A549 treated with ZK216348 at 1 μM for 4 hours (cell line): ENCODE results near the gene GFRA3. TPM values are rescaled to one million over a fixed set of nuclear protein-coding genes. Genes with fewer than 3 reads are reported as not detected.

Experiments used
- total RNA-seq: library from RNA; stranded (reverse); fragments of 200-300 nt; extraction: Qiagen RNA extraction; gene quantifications from 5 replicates; pipeline ENCODE4 v1.2.3, GENCODE V29; 2022; ENCODE audit warnings: low read depth

Gene GFRA3
- total RNA-seq: 0.11 TPM in 1 of 5 replicates, not detected in the others

GRCh38 chr5:138274189-138274853 is at the start of gene GFRA3:
Gene GFRA3, minus strand, starts transcription at chr5:138274621. Its CDS starts 197 bp downstream, at chr5:138274424.

GRCh38 chr5:138213161-138214029 is 61.0 kb downstream of the GFRA3 start, which contains the start of gene CDC23:
Gene CDC23, minus strand, starts transcription at chr5:138213323. Its CDS starts 11 bp downstream, at chr5:138213312.

Other genes starting within 250 kb of the GFRA3 start
- gene FAM13B, start 241.5 kb downstream of the GFRA3 start, total RNA-seq: 11.5 to 14.9 TPM (median 13.0 TPM) in 5 replicates
- not detected in 5 replicates for gene WNT8A, start 190.6 kb downstream of the GFRA3 start, total RNA-seq
- not detected in 5 replicates for gene NME5, start 135.2 kb downstream of the GFRA3 start, total RNA-seq
- 46.1 to 55.8 TPM (median 50.1 TPM) in 5 replicates for gene BRD8, start 96.0 kb downstream of the GFRA3 start, total RNA-seq
- gene KIF20A, start 95.5 kb downstream of the GFRA3 start, total RNA-seq: 44.6 to 48.6 TPM (median 46.7 TPM) in 5 replicates
- gene CDC23, start 61.3 kb downstream of the GFRA3 start, total RNA-seq: 21.4 to 34.1 TPM (median 27.0 TPM) in 5 replicates
- 10.3 to 13.5 TPM (median 10.6 TPM) in 5 replicates for gene CDC25C, start 57.2 kb upstream of the GFRA3 start, total RNA-seq
- gene FAM53C, start 63.6 kb upstream of the GFRA3 start, total RNA-seq: 15.2 to 22.0 TPM (median 21.2 TPM) in 5 replicates
- 40.6 to 45.8 TPM (median 42.9 TPM) in 5 replicates for gene KDM3B, start 78.1 kb upstream of the GFRA3 start, total RNA-seq
- 6.1 to 8.2 TPM (median 6.8 TPM) in 5 replicates for gene REEP2, start 164.4 kb upstream of the GFRA3 start, total RNA-seq
- gene EGR1, start 190.9 kb upstream of the GFRA3 start, total RNA-seq: 9.5 to 13.7 TPM (median 10.0 TPM) in 5 replicates